GM21529 (cell line): ENCODE results near the gene DPF3.
A peak's percentile ranks its signal among the peaks of the same experiment; 100 is the strongest.

Experiments
- ATAC-seq: cut with Tn5 transposase; IDR thresholded peaks from one replicate; pipeline ENCODE4 v1.9.1; 2021; ENCODE audit not compliant: unreplicated experiment

The DPF3 gene

DNA sequence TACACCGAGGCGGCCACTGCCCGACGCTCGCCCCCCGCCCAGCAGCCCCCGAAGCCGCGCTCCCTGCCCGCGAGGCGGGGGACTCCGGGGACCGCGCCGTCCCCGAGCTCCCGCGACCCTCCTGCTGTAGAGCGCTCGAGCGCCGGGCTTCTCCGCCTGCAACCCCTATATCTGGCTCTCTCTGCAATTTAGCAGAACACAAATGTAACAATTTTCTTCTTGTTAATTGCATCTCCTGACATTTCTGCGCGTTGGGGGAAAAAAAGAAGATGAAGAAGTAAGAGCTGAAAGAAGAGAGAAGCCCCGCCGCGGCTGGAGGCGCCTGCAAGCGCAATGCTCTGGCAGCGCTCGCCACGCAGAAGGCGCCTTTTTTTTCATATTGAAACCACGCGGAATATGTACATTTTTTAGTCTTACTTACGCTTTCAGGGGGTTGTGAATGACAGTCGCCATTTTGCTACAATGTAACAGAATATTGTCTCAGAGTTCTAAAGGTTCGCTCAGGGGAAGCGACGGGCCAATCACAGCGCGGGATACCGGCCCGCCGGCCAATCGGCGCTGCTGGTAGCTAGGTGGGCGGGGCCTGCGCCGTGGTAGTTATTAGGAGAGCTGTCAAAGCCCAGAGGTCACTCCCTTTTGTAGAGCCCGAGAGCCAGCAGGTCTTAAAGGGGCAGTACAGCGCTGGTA lies at the start of gene DPF3:
DPF3 (minus strand) TSS at position 466 of the 687 bp plus-strand sequence; CDS start at position 453, 13 bp downstream.
- peak; percentile 97 for ATAC-seq

DNA sequence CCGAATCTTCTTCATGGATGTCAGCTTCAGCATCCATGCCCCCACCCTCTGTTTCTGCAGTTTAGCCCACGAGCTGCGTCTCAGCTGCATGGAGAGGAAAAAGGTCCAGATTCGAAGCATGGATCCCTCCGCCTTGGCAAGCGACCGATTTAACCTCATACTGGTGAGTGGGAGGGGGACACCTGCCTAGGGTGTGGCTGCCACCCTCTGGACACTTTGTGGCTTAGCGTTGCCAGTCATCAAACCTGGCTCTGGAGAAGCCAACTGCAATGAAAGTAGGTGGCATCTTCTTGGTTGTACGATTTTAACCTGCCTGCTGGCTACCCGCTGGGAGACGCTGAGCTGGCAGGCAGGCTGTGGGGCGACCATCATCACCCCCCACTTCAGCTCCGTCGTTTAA lies 49.0 kb upstream of the DPF3 start:
- ATAC-seq = no peak

GRCh38 chr14:72941286-72941985 lies 47.5 kb upstream of the DPF3 start:
- no peak for ATAC-seq

DNA sequence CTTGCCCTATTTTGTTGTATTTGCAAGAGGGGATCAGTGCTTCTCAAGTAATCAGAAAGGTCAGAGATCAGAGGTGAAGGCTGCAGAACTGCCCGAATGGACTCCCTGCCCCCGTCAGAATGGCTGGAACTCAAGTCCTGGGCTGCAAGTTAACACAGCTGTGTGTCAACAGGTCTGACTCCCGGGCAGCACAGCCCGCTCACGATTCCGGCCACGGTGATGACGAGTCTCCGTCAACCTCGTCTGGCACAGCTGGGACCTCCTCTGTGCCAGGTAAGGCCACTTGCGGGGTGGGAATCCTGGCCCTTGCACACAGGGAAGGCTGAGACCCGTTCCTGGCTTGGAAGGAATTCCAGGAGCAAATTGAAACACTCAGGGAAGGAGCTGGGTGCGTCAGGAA lies 45.7 kb upstream of the DPF3 start:
- ATAC-seq = no peak

GRCh38 chr14:72932893-72933292 lies 39.0 kb upstream of the DPF3 start:
- no peak for ATAC-seq

GRCh38 chr14:72929316-72930080 lies 35.6 kb upstream of the DPF3 start:
- ATAC-seq = no peak

DNA sequence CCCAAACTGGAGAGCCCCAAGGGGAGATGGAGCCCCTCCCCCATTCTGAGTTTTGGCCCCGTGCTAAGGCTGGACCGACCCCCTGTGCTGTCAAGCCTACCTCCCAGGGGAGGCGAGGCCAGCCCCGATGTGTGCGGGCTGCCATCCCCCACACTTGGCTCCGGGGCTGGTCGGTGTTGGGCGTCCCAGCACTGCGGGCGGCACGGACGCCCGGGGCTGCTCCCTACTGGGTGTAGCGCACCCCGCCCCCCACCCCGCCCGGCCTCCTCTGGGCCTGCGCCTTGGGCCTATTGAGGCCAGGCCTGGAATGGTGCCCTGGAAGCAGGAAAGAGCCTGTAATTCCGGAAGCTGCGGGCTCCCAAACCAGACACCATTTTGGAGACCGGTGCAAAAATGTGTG lies 35.0 kb upstream of the DPF3 start:
- ATAC-seq = no peak

DNA sequence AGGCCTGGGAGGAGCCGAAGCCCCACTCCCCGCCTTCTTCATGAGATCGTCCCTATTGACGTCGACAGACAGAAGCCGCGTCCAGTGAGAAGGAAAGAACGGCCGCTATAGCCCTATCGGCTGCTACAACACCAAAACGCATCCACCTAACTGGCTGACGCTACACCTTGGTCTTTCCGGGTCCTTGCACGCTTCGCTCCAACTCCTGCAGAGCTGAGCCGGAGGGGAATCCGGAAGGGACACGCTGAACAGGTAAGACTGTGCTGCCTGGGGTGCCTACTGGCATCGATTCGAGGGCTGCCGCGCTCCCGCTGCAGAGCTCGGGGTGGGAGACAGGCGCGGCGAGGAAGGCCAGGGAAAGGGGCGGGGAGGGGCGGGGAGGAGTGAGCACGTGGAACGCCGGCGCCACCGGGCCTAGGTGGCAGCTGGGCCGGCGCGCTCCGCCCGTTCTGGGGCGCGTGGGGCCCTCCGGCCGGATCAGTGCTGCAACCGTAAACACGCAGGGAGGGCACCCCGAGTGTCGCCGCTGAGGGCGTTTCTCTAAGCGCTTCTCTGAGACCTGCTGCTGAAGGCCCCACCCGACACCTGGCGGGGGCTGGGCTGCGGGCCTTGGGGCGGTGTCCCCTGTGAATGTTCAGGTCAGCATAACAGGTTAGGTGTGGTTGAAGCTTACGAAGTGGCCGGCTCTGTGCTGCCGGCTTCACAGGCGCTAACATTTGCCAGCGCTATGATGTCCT lies 32.6 kb upstream of the DPF3 start, which contains the start of gene DCAF4:
DCAF4 (plus strand) TSS at position 173 of the 737 bp plus-strand sequence. CDS start 11,515 bp downstream, outside the sequence.
- peak; percentile 98 for ATAC-seq

GRCh38 chr14:72925815-72926291 lies 32.0 kb upstream of the DPF3 start:
- ATAC-seq = peak; percentile 17

DNA sequence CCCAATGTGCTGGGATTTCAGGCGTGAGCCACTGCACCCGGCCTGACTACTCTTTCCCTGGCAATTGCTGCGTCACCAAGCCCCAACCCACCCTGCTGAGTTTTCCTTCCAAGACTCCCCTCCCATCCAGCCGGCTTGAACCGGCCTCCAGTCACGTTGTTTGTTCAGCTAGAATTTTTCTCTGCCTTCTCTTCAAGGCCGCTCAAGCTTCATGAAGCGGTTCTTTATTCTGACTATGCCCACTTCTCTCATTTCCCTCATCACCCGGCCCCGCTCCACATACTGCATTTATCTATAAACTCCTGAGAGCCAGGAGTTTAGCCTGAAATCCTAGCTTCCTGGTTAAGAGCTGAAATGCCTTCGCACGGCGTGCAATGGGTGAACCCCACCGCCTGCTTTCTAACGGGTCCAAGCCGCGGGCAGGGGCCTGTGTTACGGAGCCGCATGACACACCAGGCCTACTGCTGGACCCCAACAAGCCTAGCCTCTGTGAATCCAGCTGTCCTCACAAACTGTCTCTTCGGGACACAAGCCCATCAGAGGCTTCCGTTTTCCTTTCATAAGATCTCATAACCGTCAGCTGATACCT lies 31.4 kb upstream of the DPF3 start:
- no peak for ATAC-seq

- no peak for ATAC-seq
Observed at GRCh38 chr14:72924337-72924736, 30.4 kb upstream of the DPF3 start.

- no peak for ATAC-seq
Observed at GRCh38 chr14:72921396-72921795, 27.5 kb upstream of the DPF3 start.

- ATAC-seq = no peak
Observed at GRCh38 chr14:72920008-72920407, 26.1 kb upstream of the DPF3 start.

DNA sequence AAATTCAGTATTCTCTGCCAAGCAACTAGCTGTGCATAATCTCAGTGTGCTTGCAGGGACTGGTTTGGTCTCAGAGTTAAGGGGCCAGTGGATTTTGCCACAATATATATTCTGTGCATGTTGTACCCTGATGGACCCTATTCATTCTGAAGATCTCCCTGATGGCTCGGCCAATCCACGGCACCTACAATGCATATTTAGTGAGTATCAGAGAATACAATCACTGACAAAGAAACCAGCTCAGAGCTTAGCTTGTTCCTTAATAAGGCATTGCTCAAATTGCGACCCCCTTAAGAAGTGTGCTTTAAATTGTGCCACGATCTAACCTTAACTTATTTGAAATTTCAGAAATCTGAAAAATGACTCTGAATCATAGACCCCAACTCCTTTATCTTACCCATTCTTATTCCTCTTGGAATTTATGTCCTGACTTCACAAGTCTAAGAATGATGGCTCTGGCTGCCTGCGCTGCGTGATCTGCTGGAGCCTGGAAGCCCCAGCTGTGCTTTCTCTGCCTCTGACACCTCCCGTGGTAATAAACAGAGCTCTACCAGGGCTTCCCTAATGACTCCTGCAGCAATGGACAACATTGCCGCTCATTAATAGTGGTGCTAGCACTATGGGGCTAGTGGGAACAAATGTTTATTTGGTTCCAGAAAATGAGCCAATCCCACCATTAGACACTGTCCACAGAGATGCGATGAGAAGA lies 23.3 kb upstream of the DPF3 start:
- ATAC-seq = no peak

- no peak for ATAC-seq
Observed at GRCh38 chr14:72916174-72916573, 22.3 kb upstream of the DPF3 start.

- ATAC-seq = no peak
Observed at GRCh38 chr14:72913809-72914208, 19.9 kb upstream of the DPF3 start.

- ATAC-seq = no peak
Observed at GRCh38 chr14:72909163-72909562, 15.3 kb upstream of the DPF3 start.

DNA sequence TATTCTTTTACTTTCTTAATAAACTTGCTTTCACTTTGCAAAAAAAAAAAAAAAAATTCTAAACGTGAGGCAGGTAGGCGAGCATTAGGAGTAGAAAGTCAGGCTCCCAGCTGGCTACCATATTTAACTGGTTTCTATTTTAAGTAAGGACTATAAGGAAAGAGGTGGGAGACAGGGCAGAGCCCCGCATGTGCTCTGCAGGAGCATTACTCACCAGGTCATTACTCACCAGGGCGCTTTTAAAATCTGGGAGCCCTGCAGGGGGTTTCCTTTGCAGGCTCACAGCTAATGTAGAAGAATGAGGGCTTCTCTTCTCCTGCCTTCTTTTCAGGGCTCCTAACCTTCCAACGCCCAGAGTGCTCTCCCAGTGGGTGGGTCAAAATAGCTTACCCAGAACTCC lies 14.0 kb upstream of the DPF3 start:
- ATAC-seq = no peak

DNA sequence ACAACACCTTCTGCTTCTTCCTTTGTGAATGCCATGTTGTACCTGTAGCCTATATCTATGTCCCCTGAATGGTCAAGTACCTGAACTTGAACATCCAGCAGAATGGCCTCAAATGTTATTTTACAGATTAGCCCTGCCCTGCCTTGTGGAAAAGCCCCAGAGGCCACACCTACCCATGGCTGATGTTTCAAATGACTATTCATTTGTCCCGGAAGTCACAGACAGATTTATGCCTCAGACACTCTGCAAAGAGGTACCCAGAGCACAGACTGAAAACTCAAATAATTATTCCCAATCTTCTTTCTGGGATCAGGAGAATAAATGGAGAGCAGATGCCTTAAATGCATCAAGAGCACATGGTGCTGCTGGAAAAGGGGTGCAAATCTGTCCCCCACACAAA lies 13.0 kb upstream of the DPF3 start:
- ATAC-seq = no peak

GRCh38 chr14:72906316-72906715 lies 12.4 kb upstream of the DPF3 start:
- no peak for ATAC-seq
